Measurements from ENCODE around the gene TARS3. TPM values are rescaled to one million over a fixed set of nuclear protein-coding genes. Genes with fewer than 3 reads are reported as not detected.
"Not testable (repeated sequence)": the region's sequence is repeated elsewhere in the genome, so short reads cannot be mapped to it uniquely, and the experiment has no call there.

Gene TARS3
- total RNA-seq, 1 experiment from 2014 or later = 9.5 TPM

DNA sequence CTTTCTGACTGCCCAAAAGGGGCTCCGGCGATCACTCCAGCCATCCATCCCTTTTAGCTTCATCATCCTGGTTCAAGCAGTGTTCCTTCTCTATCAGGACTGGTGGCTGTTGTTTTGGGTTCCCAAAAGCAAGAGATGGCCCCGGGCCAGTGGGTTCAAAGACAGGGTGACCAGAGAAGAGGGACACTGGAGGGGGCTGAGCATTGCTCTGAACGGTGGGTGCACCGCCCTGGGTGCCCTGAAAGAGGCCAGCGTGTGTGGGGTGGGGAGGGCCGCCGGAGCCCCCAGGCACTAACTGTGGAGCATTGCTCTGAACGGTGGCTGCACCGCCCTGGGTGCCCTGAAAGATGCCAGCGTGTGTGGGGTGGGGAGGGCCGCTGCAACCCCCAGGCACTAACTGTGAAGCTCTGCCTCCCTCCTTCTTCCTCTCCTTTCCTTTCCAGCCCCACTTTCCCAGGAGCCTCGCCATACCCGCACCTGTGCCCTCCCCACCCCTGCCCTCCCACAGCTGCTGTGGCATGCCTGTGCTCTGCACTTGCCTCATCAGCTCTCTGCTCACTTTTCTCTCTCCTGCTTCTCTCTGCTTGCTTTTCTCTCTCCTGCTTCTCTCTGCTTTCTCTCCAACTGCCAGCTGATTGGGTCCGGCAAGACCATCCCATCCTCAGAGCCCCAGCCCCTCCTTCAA is 41.6 kb upstream of the TARS3 start (continued):
- TF ChIP-seq, protein P1, sequence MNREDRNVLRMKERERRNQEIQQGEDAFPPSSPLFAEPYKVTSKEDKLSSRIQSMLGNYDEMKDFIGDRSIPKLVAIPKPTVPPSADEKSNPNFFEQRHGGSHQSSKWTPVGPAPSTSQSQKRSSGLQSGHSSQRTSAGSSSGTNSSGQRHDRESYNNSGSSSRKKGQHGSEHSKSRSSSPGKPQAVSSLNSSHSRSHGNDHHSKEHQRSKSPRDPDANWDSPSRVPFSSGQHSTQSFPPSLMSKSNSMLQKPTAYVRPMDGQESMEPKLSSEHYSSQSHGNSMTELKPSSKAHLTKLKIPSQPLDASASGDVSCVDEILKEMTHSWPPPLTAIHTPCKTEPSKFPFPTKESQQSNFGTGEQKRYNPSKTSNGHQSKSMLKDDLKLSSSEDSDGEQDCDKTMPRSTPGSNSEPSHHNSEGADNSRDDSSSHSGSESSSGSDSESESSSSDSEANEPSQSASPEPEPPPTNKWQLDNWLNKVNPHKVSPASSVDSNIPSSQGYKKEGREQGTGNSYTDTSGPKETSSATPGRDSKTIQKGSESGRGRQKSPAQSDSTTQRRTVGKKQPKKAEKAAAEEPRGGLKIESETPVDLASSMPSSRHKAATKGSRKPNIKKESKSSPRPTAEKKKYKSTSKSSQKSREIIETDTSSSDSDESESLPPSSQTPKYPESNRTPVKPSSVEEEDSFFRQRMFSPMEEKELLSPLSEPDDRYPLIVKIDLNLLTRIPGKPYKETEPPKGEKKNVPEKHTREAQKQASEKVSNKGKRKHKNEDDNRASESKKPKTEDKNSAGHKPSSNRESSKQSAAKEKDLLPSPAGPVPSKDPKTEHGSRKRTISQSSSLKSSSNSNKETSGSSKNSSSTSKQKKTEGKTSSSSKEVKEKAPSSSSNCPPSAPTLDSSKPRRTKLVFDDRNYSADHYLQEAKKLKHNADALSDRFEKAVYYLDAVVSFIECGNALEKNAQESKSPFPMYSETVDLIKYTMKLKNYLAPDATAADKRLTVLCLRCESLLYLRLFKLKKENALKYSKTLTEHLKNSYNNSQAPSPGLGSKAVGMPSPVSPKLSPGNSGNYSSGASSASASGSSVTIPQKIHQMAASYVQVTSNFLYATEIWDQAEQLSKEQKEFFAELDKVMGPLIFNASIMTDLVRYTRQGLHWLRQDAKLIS (CRISPR knock-in tag; IDR thresholded peaks at IDR 0.05; ENCODE audit: borderline replicate concordance) = no peak
- TF ChIP-seq ZNF423 (CRISPR knock-in tag; IDR thresholded peaks at IDR 0.05) = no peak

DNA sequence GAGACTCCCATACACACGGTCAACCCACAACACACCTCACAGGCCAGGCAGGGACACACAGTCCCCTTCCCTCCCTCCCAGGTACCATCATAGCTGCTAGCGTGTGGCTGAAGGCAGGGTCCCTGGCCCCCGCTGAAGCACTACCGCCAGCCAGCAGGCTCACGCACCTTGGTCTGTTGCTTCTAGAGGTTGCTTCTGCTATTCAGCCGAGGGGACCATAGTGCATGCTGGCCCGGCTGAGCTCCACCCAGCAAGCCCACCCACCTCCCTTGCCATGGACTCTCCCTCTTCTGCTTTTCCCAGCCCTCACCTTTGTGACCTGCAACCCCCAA is 41.0 kb upstream of the TARS3 start:
- CTCF ChIA-PET, POLR2A ChIA-PET: not testable (repeated sequence)

DNA sequence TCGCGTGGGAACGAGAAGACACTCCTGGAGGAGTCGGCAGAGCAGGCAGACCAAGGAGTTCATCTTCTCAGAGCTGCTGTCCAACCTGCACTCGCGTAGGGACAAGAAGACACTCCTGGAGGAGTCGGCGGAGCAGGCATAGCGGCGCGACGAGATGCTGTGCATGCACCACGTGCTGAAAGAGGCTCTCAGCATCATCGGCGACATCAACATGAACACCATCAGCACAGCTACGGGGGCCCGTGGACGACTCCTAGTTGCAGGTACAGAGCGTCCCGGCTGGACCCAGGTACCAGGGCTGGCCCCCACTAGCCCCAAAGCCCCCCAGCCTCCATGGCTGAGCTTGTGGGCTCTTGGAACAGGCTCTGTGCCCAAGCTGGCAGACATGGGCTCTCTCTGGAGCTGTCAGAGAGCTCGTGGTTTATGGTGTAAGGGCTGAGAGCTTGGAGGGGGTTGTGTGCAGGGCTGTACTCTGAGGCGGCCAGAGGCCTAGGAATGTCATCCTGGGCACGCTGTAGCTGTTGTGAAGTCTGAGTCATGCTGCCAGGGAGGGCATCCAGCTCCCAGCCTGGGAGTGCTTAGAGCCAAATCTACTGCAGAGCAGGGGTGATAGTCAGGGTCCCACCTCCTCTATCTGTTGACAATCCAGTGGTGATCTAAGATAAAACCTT is 40.5 kb upstream of the TARS3 start:
- H3K4me3 Mint-ChIP-seq; H3K4me1 Mint-ChIP-seq; DNase-seq (ENCODE audit: low spot score); H3K36me3 Mint-ChIP-seq; CTCF ChIA-PET; H3K27me3 Mint-ChIP-seq (ENCODE audit: low read depth); ATAC-seq; POLR2A ChIA-PET; H3K27ac Mint-ChIP-seq; H3K9me3 Mint-ChIP-seq: not testable (repeated sequence)

More for the DNA sequence above, 41.0 kb upstream of the TARS3 start:
- not testable (repeated sequence) for H3K36me3 Mint-ChIP-seq; DNase-seq (ENCODE audit: low spot score); H3K9me3 Mint-ChIP-seq; H3K4me1 Mint-ChIP-seq; H3K27me3 Mint-ChIP-seq (ENCODE audit: low read depth); H3K4me3 Mint-ChIP-seq; H3K27ac Mint-ChIP-seq; ATAC-seq

DNA sequence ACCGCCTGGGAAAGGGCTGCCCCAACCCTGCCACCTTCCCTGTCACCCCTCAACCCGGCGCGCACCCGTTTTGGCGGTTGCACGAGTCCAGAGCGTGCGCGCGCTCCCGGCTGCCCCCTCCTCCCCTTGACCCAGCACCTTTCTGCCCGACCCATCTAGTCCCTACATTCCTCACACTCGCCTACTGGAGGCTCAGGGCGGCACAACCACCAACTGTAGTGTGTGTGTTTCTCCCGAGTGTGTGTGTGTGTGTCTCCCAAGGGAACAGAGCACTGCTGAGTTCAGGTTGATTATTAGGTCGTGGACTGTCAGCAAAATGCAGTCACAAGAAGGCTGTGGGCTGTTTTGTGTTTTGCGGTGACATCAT is 22.4 kb upstream of the TARS3 start:
- CTCF ChIA-PET = interaction anchor here (1.3 kb wide), 1 partner anchor 23 kb away, joined by 5 read pairs; the partner anchor contains the start of gene TARS3
- not testable (repeated sequence) for H3K9me3 Mint-ChIP-seq

DNA sequence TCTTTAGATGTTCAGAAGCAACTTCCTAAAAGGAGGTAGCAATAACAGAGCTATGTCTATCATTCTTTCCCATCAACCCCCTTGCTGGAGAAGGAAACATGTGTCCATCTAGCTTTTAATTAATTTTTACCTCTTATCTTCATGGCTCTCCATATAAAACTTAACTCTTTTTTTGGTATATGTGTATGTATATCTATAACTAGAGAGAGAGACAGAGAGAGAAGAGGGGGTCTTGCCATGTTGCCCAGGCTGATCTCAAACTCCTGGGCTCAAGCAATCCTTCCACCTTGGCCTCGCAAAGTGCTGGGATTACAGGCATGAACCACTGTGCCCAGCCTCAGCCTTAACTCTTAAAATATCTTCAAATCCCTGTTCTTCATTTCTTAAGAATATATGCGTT is 10.6 kb upstream of the TARS3 start:
- H3K4me1 Mint-ChIP-seq; POLR2A ChIA-PET; H3K27ac Mint-ChIP-seq; CTCF ChIA-PET; H3K36me3 Mint-ChIP-seq; ATAC-seq; H3K9me3 Mint-ChIP-seq; DNase-seq (ENCODE audit: low spot score); H3K27me3 Mint-ChIP-seq (ENCODE audit: low read depth); H3K4me3 Mint-ChIP-seq: not testable (repeated sequence)

More for the DNA sequence above, 22.4 kb upstream of the TARS3 start:
- H3K4me1 Mint-ChIP-seq; H3K36me3 Mint-ChIP-seq; POLR2A ChIA-PET; H3K27ac Mint-ChIP-seq; DNase-seq (ENCODE audit: low spot score); H3K27me3 Mint-ChIP-seq (ENCODE audit: low read depth): not testable (repeated sequence)
- peak overlapping the region; percentile 67 for H3K4me3 Mint-ChIP-seq
- peak; percentile 87 for ATAC-seq

DNA sequence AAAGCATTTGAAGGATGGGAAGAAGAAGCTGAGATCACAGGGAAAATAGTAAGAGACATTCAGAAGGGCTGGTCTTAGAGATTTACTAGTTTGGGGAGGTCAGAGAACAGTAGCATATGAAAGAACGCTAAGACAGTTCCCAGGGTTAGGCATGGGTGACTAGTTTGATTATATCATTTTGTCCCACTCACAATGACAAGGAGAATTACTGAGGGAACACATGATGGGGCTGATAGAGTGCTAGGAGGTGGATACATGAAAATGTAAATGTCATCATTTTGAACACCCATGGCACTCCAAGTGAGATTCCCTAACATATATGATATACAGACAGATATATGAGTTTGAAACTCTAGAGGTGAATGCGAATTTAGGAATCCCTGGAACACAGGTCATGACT is 9.3 kb upstream of the TARS3 start:
- CTCF ChIA-PET = no interaction called here
- no peaks in the 10 kb centered on the region for H3K9me3 Mint-ChIP-seq
- no peak overlapping the region for H3K27ac Mint-ChIP-seq
- DNase-seq (ENCODE audit: low spot score) = no peak
- POLR2A ChIA-PET = no interaction called here
- TF ChIP-seq, protein P2, sequence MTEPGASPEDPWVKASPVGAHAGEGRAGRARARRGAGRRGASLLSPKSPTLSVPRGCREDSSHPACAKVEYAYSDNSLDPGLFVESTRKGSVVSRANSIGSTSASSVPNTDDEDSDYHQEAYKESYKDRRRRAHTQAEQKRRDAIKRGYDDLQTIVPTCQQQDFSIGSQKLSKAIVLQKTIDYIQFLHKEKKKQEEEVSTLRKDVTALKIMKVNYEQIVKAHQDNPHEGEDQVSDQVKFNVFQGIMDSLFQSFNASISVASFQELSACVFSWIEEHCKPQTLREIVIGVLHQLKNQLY (CRISPR knock-in tag; IDR thresholded peaks at IDR 0.05) = no peak
- TF ChIP-seq IRF2 (CRISPR knock-in tag; IDR thresholded peaks at IDR 0.05; ENCODE audit: borderline replicate concordance, low read depth) (no peak), ZNF317 (CRISPR knock-in tag; IDR thresholded peaks at IDR 0.05; ENCODE audit: borderline replicate concordance, low read depth) (no peak), NFYB (CRISPR knock-in tag; conservative IDR thresholded peaks at IDR 0.05; ENCODE audit: low read depth) (no peak)
- TF ChIP-seq, protein P1 (CRISPR knock-in tag; IDR thresholded peaks at IDR 0.05; ENCODE audit: borderline replicate concordance) = no peak
- ATAC-seq = no peak
- H3K4me1 Mint-ChIP-seq = no peaks in the 10 kb centered on the region
- no peak overlapping the region for H3K4me3 Mint-ChIP-seq
- no peaks in the 10 kb centered on the region for H3K27me3 Mint-ChIP-seq (ENCODE audit: low read depth)
- no peaks in the 10 kb centered on the region for H3K36me3 Mint-ChIP-seq
